ENCODE measurements around the gene FAM240A.

DNA sequence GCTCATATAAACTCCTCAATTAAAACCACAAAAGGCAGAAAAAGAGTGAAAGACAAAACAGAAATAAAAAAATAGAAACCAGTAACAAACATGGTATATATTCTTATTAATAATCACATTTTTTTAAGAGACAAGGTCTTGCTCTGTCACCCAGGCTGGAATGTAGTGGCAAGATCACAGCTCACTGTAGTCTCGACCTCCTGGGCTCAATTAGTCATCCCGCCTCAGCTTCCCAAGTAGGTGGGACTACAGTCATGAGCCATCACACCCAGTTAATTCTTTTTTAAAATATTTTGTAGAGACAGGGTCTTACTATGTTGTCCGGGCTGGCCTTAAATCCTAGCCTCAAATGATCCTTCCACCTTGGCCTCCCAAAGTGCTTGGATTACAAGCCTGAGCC is 37.1 kb downstream of the FAM240A start:
- TF ChIP-seq, protein P1, sequence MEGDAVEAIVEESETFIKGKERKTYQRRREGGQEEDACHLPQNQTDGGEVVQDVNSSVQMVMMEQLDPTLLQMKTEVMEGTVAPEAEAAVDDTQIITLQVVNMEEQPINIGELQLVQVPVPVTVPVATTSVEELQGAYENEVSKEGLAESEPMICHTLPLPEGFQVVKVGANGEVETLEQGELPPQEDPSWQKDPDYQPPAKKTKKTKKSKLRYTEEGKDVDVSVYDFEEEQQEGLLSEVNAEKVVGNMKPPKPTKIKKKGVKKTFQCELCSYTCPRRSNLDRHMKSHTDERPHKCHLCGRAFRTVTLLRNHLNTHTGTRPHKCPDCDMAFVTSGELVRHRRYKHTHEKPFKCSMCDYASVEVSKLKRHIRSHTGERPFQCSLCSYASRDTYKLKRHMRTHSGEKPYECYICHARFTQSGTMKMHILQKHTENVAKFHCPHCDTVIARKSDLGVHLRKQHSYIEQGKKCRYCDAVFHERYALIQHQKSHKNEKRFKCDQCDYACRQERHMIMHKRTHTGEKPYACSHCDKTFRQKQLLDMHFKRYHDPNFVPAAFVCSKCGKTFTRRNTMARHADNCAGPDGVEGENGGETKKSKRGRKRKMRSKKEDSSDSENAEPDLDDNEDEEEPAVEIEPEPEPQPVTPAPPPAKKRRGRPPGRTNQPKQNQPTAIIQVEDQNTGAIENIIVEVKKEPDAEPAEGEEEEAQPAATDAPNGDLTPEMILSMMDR (IDR thresholded peaks at IDR 0.05), result no peak
- no peak for TF ChIP-seq ZFX (IDR thresholded peaks at IDR 0.05; ENCODE audit: borderline replicate concordance)
